GM18519 (cell line): Measurements from ENCODE around the gene PRKCA.
"Not testable (repeated sequence)": the region's sequence is repeated elsewhere in the genome, so short reads cannot be mapped to it uniquely, and the experiment has no call there.

Source experiments
- ATAC-seq: cut with Tn5 transposase; IDR thresholded peaks from one replicate; pipeline ENCODE4 v1.9.1; 2021; ENCODE audit warnings: mild to moderate bottlenecking, moderate library complexity; ENCODE audit not compliant: unreplicated experiment, low FRiP score

Gene PRKCA

GRCh38 chr17:66715076-66715675, 412.8 kb downstream of the PRKCA start:
- ATAC-seq: no peak

- no peak for ATAC-seq
Observed at GRCh38 chr17:66715745-66716156, 413.3 kb downstream of the PRKCA start.

- ATAC-seq: no peak
Observed at GRCh38 chr17:66716236-66717026, 414.0 kb downstream of the PRKCA start.

- no peak for ATAC-seq
Observed at GRCh38 chr17:66717641-66718058, 415.2 kb downstream of the PRKCA start.

- ATAC-seq: no peak
Observed at GRCh38 chr17:66720027-66720426, 417.6 kb downstream of the PRKCA start.

- ATAC-seq: no peak
Observed at GRCh38 chr17:66720567-66720966, 418.2 kb downstream of the PRKCA start.

GRCh38 chr17:66722341-66722740, 419.9 kb downstream of the PRKCA start:
- no peak for ATAC-seq

GRCh38 chr17:66724581-66725341, 422.3 kb downstream of the PRKCA start:
- ATAC-seq: no peak

GRCh38 chr17:66725438-66725837, 423.0 kb downstream of the PRKCA start:
- ATAC-seq: not testable (repeated sequence)

- ATAC-seq: no peak
Observed at GRCh38 chr17:66725956-66726355, 423.5 kb downstream of the PRKCA start.

GRCh38 chr17:66726371-66726770, 424.0 kb downstream of the PRKCA start:
- ATAC-seq: no peak

GRCh38 chr17:66726846-66727245, 424.4 kb downstream of the PRKCA start:
- ATAC-seq: no peak

GRCh38 chr17:66727634-66728570, 425.5 kb downstream of the PRKCA start:
- no peak for ATAC-seq

- ATAC-seq: no peak
Observed at GRCh38 chr17:66730461-66730923, 428.1 kb downstream of the PRKCA start.

GRCh38 chr17:66733759-66734158, 431.3 kb downstream of the PRKCA start:
- no peak for ATAC-seq

- ATAC-seq: no peak
Observed at GRCh38 chr17:66734186-66734943, 432.0 kb downstream of the PRKCA start.

GRCh38 chr17:66737524-66737923, 435.1 kb downstream of the PRKCA start:
- ATAC-seq: no peak

GRCh38 chr17:66738301-66738700, 435.9 kb downstream of the PRKCA start:
- no peak for ATAC-seq

GRCh38 chr17:66739553-66739952, 437.1 kb downstream of the PRKCA start:
- ATAC-seq: no peak
